Activated T-cell treated with anti-CD3 and anti-CD28 coated beads, Interleukin-2, amount 50 U/mL, for 4 hours (primary cell): Measurements from ENCODE around the gene GFRA4. TPM values are rescaled to one million over a fixed set of nuclear protein-coding genes. Genes with fewer than 3 reads are reported as not detected.

Source experiments
- ATAC-seq, 2 donors: fragments of 200-7000 bp; cut with Tn5 transposase; one replicate each; pipeline ENCODE4 v1.10.0; 2021
- DNase-seq: peaks from one replicate; pipeline ENCODE4 v3.0.0-alpha.2; 2020
- H3K27me3 Mint-ChIP-seq: one replicate; pipeline ENCODE4 v1.8.0; 2021; ENCODE audit warnings: low read depth, mixed read lengths
- H3K36me3 Mint-ChIP-seq: one replicate; pipeline ENCODE4 v1.8.0; 2022; ENCODE audit warnings: mixed read lengths; ENCODE audit not compliant: insufficient read depth
- H3K4me1 Mint-ChIP-seq: one replicate; pipeline ENCODE4 v1.8.0; 2021; ENCODE audit warnings: low read depth, mixed read lengths
- H3K4me3 Mint-ChIP-seq: one replicate; pipeline ENCODE4 v1.8.0; 2021; ENCODE audit warnings: mild to moderate bottlenecking, moderate library complexity, mixed read lengths
- H3K9me3 Mint-ChIP-seq: one replicate; pipeline ENCODE4 v1.8.0; 2021; ENCODE audit warnings: mixed read lengths
- total RNA-seq, 3 donors: library from RNA; stranded (reverse); gene quantifications; one replicate each; pipeline ENCODE4 v1.2.1, GENCODE V29; 2021

Gene GFRA4
- total RNA-seq, 3 donors from 2014 or later = not detected

- Mint-ChIP-seq H3K9me3 (no peaks in the 10 kb centered on the region), H3K4me1 (no peaks in the 10 kb centered on the region), H3K36me3 (peaks cover 20% of the 10 kb centered on the region), H3K4me3 (no peak overlapping the region), H3K27me3 (no peaks in the 10 kb centered on the region)
- DNase-seq = no peak
- no peak for ATAC-seq
Observed at GRCh38 chr20:3613821-3614440, 49.3 kb downstream of the GFRA4 start.

- DNase-seq (no peak), ATAC-seq (no peak)
- Mint-ChIP-seq H3K4me3 (no peak overlapping the region), H3K4me1 (no peaks in the 10 kb centered on the region), H3K27me3 (no peaks in the 10 kb centered on the region), H3K9me3 (no peaks in the 10 kb centered on the region), H3K36me3 (peaks cover 17% of the 10 kb centered on the region)
Observed at GRCh38 chr20:3612795-3613572, 50.2 kb downstream of the GFRA4 start.

- DNase-seq = no peak
- no peak for ATAC-seq
- peaks cover 18% of the 10 kb centered on the region for H3K36me3 Mint-ChIP-seq
- H3K4me1 Mint-ChIP-seq = no peaks in the 10 kb centered on the region
- H3K9me3 Mint-ChIP-seq = no peaks in the 10 kb centered on the region
- no peaks in the 10 kb centered on the region for H3K27me3 Mint-ChIP-seq
- no peak overlapping the region for H3K4me3 Mint-ChIP-seq
Observed at GRCh38 chr20:3611901-3612300, 51.3 kb downstream of the GFRA4 start.

Other genes starting within 250 kb of the GFRA4 start
- gene ATRN, start 192.4 kb downstream of the GFRA4 start, total RNA-seq = 10 to 100 TPM; 12.3 to 12.5 (median 12.3) TPM
- not detected for gene ADAM33, start 18.6 kb upstream of the GFRA4 start, total RNA-seq
- under 1 TPM; 0.05 TPM for gene SIGLEC1, start 49.2 kb upstream of the GFRA4 start, total RNA-seq
- under 1 TPM in 1 of 3 donors, not detected in 2; 0.08 TPM for gene HSPA12B, start 69.3 kb upstream of the GFRA4 start, total RNA-seq
- 100 to 1,000 TPM in 1 of 3 donors, 10 to 100 TPM in 2; 63.3 to 102 (median 84.2) TPM for gene ADISSP, start 104.4 kb upstream of the GFRA4 start, total RNA-seq
- gene SPEF1, start 118.0 kb upstream of the GFRA4 start, total RNA-seq = under 1 TPM in 1 of 3 donors, not detected in 2; 0.18 TPM
- gene CENPB, start 123.3 kb upstream of the GFRA4 start, total RNA-seq = 10 to 100 TPM; 77.9 to 91.4 (median 89.2) TPM
- gene CDC25B, start 132.9 kb upstream of the GFRA4 start, total RNA-seq = 10 to 100 TPM; 32.8 to 40.8 (median 34.7) TPM
- 10 to 100 TPM; 14.2 to 17.3 (median 14.7) TPM for gene AP5S1, start 157.1 kb upstream of the GFRA4 start, total RNA-seq
- gene MAVS, start 183.4 kb upstream of the GFRA4 start, total RNA-seq = 10 to 100 TPM; 25.5 to 26.2 (median 25.6) TPM
- 10 to 100 TPM; 32.9 to 37.3 (median 34.1) TPM for gene PANK2, start 226.0 kb upstream of the GFRA4 start, total RNA-seq